Activated naive CD8-positive, alpha-beta T cell treated with anti-CD3 and anti-CD28 coated beads, Interleukin-2, amount 50 U/mL, for 16 hours (primary cell): ENCODE measurements around the gene RBMS1.

ENCODE experiments used
- DNase-seq: peaks from one replicate; pipeline ENCODE4 v3.0.0-alpha.2; 2020; ENCODE audit warnings: low read depth, low spot score

Gene RBMS1

DNA sequence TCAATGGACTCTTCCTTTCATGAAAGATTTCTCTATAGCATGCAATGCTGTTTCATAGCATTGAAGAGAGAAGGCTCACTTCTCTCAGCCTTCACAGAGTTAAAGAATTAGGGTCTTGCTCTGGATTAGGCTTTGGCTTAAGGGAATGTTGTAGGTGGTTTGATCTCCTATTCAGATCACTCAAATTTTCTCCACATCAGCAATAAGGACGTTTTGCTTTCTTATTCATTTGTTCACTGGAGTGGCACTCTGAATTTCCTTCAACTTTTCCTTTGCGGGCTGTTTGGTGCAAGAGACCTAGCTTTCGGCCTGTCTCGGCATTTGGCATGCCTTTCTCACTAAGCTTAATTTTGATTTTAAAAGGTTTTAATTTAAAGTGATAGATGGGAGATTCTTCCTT, 131.6 kb downstream of the RBMS1 start:
- DNase-seq: no peak

DNA sequence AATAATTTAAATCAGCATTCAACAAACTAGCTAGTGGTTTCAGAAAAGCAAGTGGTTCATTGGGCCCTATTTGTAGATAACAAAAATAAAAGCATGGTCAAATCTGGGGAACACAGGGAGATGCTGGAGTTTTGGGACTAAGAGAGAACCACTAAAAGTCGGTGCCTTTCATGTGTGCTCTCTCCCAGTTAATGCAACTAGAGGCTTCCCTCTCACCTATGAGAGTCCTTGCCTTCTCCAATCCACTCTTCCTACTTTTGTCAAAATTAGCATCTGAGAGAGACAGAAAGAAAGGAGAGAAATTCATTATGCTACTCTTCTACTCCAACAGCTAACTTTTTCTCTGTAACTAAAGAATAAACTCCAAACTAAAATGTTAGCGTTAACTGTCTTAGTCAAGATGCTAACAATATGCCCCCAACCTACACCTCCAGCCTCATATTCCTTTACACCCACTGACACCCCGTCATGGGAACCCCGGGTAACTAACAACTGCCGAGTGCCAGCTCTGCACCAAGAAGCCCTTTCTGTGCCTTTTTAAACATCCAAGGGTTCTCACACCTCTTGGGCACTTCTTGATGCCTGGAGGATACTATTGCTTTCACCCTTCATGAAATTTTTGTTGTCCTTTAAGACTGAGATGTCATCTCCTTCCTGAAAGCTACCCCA, 133.4 kb downstream of the RBMS1 start:
- DNase-seq: no peak

DNA sequence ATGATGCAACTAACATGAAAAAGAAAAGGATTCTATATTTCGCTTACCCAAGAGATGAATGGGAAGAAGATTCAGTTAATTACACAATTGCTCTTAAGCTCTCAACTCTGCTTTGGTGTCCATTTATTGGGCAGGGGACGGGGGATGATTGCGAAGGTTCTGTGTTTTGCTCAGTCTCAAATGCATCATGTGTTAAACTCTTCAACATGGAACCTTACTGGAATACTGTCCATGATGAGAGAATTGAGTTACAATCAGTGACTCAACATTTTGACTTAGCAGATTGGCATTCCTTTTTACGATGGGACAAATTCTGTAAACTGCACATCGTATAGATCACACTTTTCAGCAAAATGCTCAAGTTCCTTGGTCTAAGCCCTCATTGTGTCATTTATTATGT, 135.6 kb downstream of the RBMS1 start:
- DNase-seq: no peak

DNA sequence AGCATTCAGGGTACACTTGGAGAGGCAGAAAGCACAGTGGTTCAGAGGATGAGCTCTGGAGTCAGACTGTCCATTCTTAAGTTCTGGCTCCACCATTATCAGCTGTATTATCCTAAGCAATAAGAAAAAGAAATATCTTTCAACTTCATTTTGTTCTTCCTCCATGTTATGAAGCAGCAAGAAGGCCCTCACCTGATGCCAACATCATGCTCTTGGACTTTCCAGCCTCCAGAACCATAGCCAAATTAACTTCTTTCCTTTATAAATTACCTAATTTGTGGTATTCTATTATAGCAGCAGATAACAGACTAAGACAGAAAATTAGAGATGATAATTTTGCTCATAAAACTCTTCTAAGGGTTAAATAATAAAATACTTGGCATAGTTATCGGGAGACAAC, 137.1 kb downstream of the RBMS1 start:
- no peak for DNase-seq

DNA sequence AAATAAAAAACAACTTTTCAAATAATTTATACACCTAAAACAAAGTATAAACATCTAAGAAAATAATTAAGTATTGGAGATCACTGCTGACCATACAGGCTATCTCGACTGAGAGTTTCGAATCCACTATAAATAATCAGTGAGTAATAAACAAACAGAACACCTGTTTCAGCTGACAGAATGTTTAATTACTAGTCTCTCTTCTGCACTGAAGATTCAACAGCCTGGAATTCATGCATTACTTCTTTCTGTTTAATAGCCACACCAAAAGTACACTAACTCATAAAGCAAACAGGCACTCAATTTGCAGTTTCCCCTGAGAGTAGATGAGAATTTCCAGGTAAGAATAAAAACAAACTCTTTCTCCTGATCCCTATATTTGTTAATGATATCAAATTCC, 138.5 kb downstream of the RBMS1 start:
- DNase-seq: no peak

- no peak for DNase-seq
Measured at GRCh38 chr2:160354677-160355076, 138.9 kb downstream of the RBMS1 start.

DNA sequence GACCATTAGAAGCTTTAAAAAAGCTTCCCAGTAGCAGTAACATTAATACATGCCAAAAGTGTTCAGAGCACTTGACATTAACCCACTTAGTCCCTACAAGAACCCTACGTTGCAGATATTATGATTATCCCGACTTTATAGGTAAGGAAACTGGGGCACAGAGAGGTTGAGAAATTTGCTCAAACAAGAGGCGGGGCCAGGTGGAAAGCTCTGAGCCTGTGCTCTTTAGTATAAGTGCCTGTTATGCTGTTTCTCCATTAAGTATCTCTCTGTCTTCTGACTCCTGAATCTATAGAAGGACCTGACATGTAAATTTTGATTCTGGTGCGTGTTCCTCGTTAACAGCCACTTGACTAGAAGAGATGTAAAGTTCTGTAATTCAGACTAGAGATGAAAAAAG, 139.8 kb downstream of the RBMS1 start:
- DNase-seq: no peak

- DNase-seq: no peak
Measured at GRCh38 chr2:160353166-160353565, 140.4 kb downstream of the RBMS1 start.

GRCh38 chr2:160352500-160352899, 141.1 kb downstream of the RBMS1 start:
- DNase-seq: no peak

GRCh38 chr2:160351956-160352355, 141.7 kb downstream of the RBMS1 start:
- DNase-seq: no peak

- DNase-seq: no peak
Measured at GRCh38 chr2:160349306-160349705, 144.3 kb downstream of the RBMS1 start.

GRCh38 chr2:160347269-160347863, 146.2 kb downstream of the RBMS1 start:
- DNase-seq: no peak

DNA sequence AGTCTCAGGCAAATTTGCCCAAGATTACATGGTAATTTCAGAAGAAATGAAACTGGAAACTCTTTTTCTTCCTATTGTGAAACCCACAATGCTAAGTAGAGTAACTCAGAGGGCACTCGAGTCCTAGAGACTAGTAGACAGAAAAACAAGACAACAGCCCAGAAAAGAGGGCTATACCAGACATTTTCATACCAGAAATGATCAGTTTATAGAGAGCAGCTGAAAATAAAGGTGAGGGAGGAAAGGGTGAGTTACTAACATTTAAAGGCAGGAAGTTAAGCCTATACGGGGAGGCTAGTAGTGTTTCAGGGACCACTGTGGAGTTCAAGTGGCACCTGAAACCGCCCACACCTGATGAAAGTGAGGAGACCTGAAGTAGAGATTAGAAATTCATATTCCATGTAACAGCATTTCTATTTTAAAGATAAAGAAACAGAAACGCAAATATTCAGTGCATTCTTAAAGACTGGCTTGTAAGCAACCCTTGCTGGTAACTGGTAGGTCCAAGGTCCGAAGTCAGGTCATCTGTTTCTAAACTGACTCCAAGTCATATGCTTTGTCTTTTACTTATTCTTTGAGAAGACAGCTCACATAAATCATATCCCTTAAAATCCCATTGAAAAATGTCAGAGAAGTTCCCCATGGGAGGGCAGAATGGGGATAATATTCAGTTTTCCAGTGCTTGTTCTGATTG, 148.4 kb downstream of the RBMS1 start:
- no peak for DNase-seq

GRCh38 chr2:160343404-160343803, 150.2 kb downstream of the RBMS1 start:
- no peak for DNase-seq

DNA sequence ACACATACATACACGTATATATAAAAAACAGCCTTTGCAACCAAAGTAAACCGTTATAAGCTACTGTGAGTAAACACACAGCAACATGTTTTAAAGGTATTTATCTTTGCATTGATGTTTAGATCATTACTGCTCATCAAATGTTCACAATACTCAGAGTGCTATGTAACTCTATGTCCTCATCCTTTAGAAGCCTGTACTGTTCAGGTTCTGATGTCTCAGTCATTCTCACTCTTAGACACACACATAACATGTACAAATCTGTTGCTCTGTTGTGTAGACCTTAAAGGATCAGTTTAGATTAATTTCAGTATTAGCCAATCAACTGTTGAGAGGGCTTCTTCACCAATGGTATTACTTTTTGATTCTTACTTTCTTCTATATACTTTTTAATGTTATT, 153.9 kb downstream of the RBMS1 start:
- no peak for DNase-seq

GRCh38 chr2:160338901-160339685, 154.5 kb downstream of the RBMS1 start:
- DNase-seq: no peak

- no peak for DNase-seq
Measured at GRCh38 chr2:160337728-160338127, 155.9 kb downstream of the RBMS1 start.

DNA sequence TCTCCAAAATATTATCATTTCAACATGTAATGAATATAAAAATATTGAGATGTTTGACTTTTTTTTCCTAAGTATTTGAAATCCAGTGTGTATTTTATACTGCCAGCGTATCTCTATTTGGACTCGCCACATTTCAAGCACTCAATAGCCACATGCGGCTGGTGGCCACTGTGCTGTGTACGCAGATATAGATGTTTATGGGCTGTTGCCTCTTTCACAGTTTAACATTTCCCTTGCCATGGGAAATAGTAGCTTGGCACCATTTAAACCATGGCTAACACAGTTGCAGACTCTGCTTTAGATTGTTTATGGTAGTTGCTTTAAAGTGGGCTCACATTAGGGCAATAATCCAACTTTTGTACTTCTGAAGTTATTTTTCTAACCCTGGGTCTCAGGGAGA, 157.0 kb downstream of the RBMS1 start:
- DNase-seq: no peak

GRCh38 chr2:160336105-160336504, 157.5 kb downstream of the RBMS1 start:
- no peak for DNase-seq

DNA sequence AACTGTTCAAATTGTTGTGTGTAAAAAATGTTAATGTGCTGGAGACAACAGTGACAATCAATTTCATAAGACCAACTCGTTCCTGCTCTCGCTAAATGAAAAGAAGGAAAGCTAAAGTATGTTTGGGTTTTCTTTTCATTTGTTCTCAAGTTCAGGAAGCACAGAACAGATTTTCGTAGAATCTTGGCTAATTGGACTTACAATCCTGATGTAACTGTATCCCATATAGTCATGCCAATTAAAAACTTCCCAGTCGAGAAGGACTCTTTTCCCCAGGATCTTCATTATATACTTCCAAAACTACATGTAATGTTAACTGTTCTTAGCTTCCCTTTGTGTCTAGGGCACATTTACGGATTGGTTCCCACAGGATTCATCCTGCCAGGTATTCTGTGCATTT, 158.2 kb downstream of the RBMS1 start:
- DNase-seq: no peak

GRCh38 chr2:160334028-160334741, 159.4 kb downstream of the RBMS1 start:
- no peak for DNase-seq
